Measurements from ENCODE around the gene GUCD1. TPM values are rescaled to one million over a fixed set of nuclear protein-coding genes. Genes with fewer than 3 reads are reported as not detected.
A peak's percentile ranks its signal among the peaks of the same experiment; 100 is the strongest.

GUCD1 gene
- total RNA-seq, 1 experiment from 2014 or later = 60.7 TPM

DNA sequence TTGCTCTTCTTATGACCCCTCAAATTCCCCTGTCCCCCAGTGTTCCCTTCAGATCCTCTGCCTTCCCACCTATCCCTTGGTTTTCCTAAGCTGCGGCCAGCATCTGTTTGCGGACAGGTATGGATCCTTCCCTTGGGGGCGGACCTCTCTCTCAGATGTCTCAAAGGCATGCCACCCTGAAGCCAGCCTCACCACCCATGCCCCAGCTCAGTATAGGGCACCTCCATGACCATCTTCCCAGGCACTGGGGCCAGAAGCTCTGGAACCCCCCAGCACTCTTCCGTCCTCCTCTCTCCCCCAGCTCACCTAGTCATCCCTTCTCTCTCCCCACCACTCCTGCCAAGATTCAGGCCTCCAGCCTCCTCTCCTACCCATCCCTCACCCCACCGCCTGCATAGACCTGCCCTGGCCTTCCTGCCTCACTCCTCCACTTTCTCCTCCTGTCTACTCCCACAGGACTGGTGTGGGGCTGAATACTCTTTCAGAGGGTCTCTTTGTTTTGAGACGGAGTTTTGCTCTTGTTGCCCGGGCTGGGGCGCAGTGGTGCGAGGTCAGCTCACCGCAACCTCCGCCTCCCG lies 35.7 kb upstream of the GUCD1 start:
- DNase-seq (ENCODE audit: low read depth) = no peak

DNA sequence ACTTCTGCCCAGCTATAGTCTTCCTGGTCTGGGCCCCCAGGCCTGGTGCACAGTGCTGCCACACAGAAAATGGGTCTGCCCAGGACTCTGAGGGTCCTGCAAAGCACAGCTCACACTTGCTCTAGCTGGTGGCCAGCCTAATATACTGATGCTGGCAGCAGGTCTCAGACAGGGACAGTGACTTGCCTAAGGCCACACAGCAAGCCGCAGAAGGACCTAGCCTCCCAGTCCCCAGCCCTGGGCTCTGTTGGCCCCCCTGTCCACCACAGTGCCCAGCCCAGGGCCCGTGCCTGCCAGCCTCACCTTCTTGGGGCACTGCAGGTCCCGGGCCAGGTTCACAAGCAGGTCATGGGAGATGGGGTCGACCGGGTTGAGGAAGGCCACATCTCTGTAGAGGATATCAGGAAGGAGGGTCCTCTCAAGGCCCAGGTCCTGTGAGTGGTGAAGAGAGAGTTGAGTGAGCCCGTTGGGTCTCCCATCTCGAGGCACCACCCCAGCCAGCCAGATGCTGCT lies 34.6 kb upstream of the GUCD1 start:
- no peak for DNase-seq (ENCODE audit: low read depth)

DNA sequence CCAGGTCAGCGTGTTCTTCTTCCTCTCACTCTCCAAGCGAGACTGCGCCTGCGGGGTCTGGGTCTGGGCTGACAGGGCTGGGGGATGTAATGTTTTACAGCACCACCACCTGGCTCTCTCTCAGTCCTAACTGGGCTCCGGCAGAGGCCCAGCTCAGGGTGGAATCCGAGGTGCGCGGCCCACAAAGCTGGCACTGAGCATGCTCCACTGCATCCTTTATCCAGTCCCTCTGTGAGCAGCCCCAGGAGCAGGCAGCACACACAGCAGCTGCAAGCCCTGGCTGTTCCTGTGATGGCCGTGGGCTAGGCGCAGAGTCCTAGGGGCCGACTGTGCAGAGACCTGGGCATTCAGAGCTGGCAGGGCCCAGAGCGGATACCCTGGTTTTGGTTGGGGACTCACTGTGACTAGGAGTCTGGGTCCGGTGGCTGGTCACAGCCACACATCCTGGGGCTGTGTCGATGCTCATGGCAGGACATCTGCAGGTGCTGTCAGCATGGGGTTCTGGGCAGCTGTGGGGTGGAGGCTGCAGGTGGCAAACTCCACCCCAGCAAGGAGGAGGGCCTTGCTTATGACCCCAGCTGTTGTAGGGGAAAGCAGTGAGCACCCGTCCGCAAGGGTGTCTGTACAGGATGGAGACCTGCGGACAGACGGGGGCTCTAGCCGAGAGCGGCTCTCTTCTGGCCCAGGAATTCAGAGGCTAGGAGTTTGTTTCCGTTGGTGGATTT lies 34.0 kb upstream of the GUCD1 start:
- no peak for DNase-seq (ENCODE audit: low read depth)

DNA sequence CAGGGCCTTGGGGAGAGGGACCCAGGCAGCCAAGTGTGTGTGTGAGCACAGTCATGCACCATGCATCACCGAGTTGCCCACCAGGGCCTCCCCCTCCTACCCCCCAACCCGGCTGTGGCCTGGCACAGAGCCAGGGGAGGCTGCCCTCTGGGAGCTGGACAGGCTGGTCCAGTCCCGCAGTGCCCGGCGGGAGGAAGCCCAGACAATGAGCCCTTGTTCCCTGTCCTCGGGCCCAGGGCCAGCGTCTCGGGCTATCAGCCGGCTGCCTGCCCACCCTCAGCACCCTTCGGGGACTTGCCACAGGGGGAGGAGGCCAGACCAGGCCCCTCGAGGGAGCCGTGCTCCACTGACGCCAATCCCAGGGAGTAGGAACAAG lies 33.4 kb upstream of the GUCD1 start:
- peak; percentile 29 for DNase-seq (ENCODE audit: low read depth)

DNA sequence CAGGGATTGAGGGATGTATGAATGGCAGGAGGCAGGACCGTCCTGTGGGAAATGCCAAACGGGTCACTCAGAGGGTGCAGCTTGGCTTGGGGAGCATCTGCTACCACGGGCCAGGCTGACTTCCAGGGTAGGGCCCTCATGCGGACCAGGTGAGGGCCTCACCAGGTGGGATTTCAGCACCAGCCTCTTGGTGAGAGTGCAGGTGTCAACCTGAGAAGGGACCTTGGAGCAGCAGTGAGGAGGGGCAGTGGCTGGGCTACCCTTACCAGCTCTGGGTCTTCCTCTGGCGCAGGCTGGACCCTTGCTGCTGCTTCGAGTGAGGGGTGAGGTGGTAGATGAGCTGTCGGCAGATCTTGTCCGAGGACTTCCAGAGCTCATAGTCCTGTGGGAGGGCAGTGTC lies 33.0 kb upstream of the GUCD1 start:
- DNase-seq (ENCODE audit: low read depth) = no peak

DNA sequence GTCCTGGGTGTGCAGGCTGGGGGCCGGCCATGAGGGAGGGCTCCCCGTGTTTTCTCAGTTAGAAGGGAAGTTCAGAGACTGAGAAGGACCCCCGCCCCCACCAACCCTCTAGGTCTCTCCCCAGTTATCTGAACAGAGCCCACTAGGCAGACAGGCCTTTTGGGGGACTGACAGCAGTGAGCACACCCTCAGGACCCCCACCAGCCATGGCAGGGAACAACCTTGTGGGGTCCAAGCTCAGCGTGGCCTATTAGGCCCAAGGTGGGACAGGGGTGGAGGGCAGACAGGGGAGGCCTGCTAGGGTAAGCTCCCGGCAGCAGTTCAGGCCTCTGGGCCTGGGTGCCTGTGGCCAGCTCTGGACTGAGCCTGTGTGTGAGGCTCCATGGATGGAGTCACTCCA lies 32.3 kb upstream of the GUCD1 start:
- no peak for DNase-seq (ENCODE audit: low read depth)

DNA sequence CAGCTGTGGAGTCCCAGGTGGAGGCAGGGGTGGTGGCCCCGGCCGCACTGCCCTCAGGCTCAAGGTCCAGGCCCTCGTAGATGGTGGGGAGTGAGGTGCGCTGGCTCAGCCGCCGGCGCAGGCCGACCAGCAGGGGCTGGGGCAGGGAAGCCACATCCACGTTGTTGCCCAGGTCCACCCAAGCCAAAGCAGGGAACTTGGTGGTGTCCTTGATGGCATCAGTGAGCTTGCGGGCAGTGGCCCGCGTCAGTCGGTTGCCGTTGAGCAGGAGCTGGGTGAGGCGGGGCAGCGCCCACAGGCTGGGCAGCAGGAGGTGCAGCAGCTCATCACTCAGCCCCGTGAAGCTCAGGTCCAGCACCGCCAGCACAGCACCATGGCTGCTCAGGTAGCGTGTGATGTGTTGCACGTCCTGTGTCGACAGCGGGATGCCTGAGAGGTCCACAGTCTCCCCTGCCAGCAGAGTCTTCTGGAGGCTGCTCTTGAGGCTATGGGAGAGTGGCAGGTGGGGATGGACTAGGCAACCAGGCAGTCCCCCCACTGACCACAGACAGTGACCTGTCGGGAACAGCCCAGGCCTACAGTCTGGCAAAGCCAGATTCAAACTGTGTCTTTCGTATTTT lies 31.1 kb upstream of the GUCD1 start:
- no peak for DNase-seq (ENCODE audit: low read depth)

DNA sequence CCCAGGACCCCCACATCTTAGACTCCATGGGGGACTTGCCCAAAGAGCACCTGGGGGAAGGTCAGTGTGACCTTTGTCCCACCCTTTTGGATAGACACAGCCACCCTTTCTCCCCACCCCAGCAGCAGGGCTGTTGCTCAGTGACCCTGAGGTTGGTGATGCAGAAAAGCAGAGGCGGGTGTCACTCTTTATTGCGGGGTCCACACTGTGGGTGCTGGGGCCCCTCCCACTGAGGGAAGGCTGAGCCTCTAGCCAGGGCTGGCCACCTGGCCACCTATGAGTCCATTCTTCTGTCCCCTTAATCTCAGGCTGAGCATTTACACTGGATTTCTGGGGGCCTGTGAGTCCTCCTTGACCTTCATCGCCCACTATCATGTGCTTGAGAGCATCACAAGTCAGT lies 30.5 kb upstream of the GUCD1 start:
- DNase-seq (ENCODE audit: low read depth) = no peak

DNA sequence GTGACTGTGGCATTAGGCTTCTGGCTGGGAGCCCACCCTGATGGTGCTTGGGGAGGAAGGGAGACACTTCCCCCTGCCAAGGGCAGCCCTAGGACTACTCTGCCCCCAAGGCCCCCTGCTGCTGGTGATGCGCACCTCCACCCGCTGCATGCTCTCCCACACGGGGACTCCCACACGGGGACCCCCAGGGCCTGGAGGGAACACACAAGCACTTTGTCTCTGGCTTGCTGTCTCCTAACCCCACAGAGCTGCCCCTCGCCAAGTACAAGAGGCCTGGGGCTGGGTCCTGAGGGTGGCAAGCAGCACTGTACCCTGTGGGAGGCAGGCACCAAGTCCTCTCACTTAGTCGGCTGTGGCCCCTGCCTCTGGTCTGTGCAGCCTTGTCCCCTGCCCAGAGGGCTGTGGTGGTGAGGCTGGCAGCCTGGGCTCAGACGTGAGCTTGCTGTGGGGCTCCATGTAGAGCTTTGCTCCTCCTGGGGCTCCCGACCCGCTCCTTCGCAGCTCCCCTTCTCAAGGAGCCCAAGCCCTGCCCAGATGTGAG lies 30.0 kb upstream of the GUCD1 start:
- no peak for DNase-seq (ENCODE audit: low read depth)

DNA sequence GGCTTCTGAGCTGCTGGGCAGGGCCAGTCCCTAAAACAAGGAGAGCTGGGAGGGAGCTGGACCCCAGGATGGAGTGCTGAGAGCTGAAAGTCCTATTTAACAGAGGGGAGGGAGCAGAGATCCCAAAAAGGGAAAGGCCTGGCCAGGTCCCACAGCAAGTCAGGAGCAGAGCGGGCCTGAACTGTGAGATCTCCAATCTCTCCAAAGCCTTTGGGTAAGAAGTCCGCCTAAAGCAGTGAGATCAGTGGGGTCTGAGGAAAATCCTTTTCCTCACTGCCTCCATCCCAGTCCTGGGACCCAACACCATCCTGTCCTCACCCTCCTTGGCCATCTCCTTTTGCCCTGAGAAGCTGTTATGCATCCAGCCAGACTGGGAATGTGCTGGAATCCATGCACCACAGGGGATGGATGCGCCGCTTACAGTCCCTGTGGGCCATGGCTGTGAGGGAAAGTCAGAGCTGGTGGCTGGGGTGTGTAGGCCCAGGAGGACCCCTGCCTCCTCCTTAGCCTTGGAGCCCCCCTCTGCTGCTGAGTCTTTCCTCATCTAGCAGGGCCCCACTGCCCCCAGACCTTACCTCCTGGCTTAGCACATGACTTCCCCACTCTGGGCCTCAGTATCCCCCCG lies 29.3 kb upstream of the GUCD1 start:
- DNase-seq (ENCODE audit: low read depth) = no peak

DNA sequence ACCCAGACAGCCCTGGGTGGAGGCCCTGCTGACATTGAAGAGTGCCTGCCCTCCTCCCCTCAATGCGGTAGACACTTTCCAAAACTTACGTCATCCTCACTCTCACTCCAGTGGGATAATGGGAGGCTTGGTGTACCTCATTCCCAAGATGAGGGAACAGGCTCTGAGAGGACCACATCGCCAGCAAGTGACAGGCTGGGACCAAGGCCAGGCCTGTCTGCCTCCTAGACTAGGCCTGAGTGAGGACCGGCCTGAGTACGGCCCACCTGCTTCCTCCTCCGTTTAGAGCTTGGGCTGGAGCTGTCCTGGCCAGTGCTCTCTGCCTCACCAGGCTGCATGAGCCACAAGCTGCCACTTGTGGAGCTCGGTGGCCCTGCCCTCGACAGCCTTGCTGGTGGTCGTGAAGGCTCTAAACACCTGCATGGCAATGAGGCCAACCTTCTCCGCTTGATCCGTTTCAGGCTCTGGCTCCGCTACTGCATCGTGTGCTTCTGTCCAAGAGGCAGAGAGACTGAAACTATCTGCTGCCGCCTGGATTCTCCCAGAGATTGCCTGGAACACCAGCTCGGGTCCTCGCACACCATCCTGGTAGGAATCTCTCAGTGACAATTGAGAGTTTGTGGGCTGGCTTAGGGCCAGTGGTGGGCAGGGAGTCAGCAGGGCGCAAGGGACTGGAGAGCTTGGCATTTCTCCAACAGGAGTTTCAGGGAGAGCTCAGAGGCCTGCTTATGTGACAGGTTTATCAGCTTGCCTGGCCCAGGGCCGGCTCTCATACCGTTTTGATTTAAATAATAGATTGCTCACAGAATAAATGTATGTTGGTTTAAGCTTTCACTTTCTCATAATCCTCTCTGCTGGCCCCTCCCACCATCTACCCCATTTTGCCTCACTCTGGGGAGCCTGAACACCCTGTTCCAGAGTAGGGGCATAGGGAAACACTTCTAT lies 28.6 kb upstream of the GUCD1 start:
- DNase-seq (ENCODE audit: low read depth) = peak; percentile 25

DNA sequence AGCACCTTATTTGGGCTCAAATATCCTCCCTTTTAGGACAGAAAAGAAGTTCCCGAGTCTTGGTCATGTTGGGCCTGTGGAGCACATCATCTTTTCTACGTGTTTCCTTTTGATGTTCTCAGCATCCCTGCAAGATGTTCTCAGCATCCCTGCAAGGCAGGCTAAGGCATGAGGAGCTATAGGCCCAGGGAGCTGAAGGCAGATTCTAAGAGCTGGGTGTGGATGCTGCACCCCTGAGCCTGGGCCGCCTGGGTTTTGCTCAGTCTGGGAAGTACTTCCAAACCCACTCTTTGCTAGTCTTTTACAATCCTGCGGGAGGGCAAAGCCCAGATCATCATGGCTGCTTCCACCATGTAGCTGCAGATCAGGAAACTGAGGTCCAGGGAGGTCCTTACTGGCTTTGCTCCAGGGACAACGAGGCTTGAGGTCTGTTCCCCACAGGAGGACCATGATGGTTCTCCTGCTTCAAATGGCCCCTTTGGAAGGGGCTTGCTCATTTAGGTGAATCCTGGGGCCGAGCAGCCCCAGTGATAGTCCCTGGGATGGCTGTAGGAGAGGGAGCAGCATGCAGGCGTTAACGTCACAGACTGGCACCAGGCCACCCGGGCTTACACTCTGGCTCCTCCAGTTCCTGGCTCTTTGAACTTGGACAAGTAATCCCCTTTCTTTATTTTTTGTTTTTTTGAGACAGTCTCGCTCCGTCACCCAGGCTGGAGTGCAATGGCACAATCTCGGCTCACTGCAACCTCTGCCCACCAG lies 27.3 kb upstream of the GUCD1 start:
- DNase-seq (ENCODE audit: low read depth) = no peak

DNA sequence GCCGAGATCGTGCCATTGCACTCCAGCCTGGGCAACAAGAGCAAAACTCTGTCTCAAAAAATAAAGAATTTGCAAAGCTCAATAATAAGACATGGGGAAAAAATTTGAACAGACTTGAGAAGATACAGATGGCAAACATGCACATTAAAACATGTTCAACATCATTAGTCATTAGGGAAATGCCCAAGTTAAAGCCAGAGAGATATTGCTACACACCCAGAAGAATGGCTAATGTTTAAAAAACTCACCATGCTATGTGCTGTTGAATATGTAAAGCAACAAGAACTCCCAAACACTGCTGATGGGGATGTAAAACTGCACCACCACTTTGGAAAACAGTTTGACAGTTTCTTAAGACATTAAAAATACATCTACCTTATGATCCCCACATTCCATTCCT lies 25.3 kb upstream of the GUCD1 start:
- no peak for DNase-seq (ENCODE audit: low read depth)

DNA sequence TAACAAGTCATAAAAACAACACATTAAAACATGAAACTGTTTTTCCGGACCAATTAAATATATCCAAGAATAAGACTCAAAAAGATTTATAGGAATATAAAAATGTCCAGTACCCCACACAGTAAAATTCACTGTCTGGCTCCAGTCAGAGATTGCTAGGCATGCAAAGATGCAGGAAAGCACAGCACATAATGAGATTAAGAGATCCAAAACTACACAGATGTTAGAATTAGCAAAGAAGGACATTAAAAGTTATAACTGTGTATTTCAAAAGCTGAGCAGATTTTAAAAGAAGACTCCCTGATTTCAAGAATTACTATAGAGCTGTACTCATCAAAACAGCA lies 24.3 kb upstream of the GUCD1 start:
- DNase-seq (ENCODE audit: low read depth) = no peak

DNA sequence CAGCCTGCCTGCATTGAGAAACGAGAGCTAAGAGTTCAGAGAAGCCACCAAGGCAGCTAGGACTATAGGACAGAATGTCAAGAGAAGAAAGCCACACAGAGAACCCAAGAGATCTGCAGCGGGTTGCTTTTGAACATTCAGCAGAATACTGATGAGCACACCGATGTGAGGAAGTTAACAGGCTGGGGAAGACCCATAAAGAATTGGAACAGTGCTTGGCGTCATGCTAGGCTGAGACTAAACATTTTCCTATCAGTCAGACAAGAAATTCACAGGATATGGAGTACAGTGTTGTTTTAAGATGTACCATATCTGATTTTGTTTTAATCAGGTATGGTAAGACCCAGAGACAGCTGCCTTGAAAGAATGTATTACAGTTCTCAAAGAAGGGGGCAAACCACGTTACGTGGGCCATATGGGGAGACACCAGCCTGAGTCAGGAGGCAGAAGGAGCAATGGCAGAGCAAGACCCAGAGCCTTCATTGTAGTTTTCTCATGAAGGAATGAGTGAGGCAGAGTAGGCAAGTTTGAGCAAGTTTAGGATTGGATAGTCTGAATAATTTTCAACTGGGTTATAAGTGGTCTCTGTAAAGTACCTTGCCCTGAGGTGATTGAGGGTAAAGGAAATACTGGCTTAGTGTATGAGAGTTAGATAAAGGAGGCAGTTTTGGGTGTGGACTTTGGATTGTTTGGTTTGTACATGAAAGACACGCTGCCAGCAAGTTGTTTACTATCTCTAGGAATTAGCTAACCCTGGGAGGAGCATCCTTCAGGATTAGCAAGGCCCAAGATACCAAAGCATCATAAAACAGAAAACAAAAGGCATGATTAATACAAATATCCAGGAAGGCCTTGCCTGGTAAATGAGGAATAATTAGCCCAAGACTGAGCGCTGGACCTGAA lies 23.7 kb upstream of the GUCD1 start:
- DNase-seq (ENCODE audit: low read depth) = no peak

DNA sequence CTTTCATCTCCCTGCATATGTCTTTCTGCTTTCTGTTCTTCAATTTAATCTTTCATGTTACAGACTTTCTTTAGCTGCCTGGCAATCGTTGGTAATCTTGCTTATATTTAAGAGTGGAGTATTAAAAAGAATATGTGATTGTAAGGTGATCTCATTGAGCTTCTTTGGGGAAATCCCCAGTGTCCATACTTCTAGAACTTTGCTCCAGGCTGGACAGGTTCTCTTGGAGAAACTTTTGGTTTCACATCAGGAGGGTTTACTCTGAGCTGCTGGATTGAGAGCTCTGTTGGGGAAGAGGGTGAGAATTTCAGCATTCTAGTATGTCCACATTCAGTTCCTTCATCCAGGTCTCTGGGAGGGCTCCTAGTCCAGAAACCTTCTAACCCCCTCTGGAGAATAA lies 21.8 kb upstream of the GUCD1 start:
- no peak for DNase-seq (ENCODE audit: low read depth)

DNA sequence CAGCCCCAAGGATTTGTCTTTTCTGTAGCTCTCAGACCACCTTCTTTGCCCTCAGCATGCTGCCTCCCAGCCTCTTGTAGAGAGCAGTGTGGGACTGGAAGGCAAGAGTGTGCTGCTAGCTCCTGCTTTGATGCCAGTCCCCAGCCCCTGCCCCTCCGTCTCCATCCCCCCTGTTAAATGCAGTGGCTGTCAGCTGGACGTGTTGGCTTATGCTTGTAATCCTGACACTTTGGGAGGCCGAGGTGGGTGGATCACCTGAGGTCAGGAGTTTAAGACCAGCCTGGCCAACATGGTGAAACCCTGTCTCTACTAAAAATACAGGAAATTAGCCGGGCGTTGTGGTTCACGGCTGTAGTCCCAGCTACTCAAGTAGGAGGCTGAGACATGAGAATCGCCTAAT lies 16.3 kb upstream of the GUCD1 start:
- DNase-seq (ENCODE audit: low read depth) = no peak

DNA sequence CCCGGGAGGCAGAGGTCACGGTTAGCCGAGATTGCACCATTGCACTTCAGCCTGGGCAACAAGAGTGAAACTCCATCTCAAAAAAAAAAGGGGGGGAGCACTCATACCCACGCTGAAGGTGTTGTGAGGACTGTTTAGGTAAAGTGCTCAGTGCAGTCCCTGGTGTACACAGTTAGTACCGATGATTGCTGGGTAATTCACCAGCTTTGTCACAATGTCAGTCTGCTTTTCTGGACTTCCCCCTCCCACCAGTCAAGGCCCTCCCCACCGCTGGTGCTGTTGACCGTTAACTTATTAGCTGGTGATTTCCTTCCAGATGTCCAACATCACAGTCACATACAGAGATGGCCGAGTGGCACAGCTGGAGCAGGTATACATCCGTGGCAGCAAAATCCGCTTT lies 12.7 kb upstream of the GUCD1 start:
- no peak for DNase-seq (ENCODE audit: low read depth)

DNA sequence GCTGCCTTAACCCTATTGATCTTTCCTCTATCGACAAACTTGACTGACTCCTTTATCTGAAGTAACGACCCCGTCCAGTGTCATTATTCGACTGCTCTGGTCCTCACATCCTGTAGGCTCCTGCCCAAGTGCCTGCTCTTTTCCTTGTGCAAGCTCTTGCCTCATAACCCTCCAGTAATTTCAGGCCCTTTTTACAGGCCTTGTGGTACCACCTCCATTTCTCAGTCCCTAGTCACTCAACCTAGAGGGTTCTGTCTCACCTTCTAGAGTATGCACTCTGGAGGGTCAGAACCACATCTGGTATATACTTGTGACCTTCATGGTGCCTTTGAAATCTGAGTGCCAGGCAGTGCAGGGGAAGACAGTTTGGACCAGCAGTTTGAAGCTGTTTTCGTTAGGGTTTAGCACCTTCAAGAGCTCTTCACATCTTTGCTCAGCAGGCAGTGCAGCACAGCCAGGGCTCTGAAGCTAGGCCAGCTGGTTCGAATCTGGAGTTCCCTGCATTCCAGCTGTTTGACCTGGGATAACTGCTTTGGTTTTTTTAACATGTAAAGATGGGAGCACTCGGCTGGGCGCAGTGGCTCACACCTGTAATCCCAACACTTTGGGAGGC lies 12.1 kb upstream of the GUCD1 start:
- DNase-seq (ENCODE audit: low read depth) = no peak
